Tibial nerve (tissue), 3 donors: ENCODE data around the gene VEGFA.

Source experiments
- POLR2A ChIP-seq, 2 donors: fragments of 450-650 bp; IDR thresholded peaks; one replicate each; pipeline ENCODE4 v1.6.1; 2017; ENCODE audit warnings: antibody characterized with exemption in 2 of 2, mild to moderate bottlenecking in 2 of 2, moderate library complexity in 2 of 2
- TF ChIP-seq, protein P1 (sequence below), 5 experiments: fragments of 200-600 bp in 3 of 5; fragments of 450-650 bp in 2 of 5; sonication (generic) in 3 of 5; IDR thresholded peaks; one replicate each; pipeline ENCODE4 v1.5.1; 2016 to 2019; ENCODE audit warnings: antibody characterized with exemption in 5 of 5, mild to moderate bottlenecking in 3 of 5, moderate library complexity in 2 of 5

DNA sequence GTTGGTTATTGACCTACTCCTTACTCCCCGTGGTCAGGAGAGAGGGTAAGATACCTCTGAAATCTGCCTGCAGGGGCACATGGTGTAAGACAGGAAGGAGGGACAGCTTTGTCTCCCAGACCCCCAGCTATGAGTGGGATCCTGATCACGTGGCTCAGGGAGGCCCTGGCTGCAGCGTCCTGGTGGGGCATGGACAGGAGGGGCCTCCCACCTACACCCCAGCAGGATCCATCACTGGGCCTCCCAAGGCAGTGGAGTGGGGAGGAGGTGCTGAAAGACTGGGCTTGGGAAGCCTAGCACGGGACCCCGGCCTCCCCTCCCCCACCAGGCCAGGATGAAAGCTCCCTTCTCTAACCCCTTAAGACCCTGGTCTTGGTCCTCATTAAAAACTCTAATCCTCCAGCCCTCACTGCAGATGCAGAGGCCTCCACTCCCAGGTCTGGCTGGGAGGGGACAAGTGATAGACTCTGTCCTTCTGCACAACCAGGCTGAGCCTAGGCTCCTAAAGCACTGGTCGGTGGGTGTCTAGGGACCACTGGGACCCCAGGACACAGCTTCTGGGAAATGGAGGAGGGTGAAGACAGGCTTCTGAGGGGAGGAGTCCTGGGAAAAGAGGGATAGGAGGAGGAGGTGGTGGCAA lies 29.6 kb upstream of the VEGFA start:
- TF ChIP-seq, protein P1, sequence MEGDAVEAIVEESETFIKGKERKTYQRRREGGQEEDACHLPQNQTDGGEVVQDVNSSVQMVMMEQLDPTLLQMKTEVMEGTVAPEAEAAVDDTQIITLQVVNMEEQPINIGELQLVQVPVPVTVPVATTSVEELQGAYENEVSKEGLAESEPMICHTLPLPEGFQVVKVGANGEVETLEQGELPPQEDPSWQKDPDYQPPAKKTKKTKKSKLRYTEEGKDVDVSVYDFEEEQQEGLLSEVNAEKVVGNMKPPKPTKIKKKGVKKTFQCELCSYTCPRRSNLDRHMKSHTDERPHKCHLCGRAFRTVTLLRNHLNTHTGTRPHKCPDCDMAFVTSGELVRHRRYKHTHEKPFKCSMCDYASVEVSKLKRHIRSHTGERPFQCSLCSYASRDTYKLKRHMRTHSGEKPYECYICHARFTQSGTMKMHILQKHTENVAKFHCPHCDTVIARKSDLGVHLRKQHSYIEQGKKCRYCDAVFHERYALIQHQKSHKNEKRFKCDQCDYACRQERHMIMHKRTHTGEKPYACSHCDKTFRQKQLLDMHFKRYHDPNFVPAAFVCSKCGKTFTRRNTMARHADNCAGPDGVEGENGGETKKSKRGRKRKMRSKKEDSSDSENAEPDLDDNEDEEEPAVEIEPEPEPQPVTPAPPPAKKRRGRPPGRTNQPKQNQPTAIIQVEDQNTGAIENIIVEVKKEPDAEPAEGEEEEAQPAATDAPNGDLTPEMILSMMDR (IDR thresholded peaks at IDR 0.05): no peak
- no peak for TF ChIP-seq POLR2A (IDR thresholded peaks at IDR 0.05)
